ENCODE data around the gene ITGBL1. TPM values are rescaled to one million over a fixed set of nuclear protein-coding genes. Genes with fewer than 3 reads are reported as not detected.

ITGBL1 gene
- total and polyA plus RNA-seq, 8 donors = 0.53 to 36.6 (median 4.8) TPM; not detected in 1

GRCh38 chr13:101565317-101565716 is 112.8 kb downstream of the ITGBL1 start:
- H3K4me3 ChIP-seq = no peak overlapping the region
- 73 to 95% (median 89%) methylated on average over 1 of the region's 1 CpG for WGBS, 5 donors
- no peaks in the 10 kb centered on the region for H3K9me3 ChIP-seq
- no peaks in the 10 kb centered on the region for H3K36me3 ChIP-seq
- no peak overlapping the region for H3K27ac ChIP-seq
- no peaks in the 10 kb centered on the region for H3K4me1 ChIP-seq
- DNase-seq = no peak
- intact Hi-C loops (cut with DNase I; ENCODE audit: low total_unique reads) = no loop called here
- TF ChIP-seq POLR2AphosphoS5 (IDR thresholded peaks at IDR 0.05) = no peak
- TF ChIP-seq CTCF (IDR thresholded peaks at IDR 0.05) = no peak
- TF ChIP-seq POLR2A (IDR thresholded peaks at IDR 0.05) = no peak
- no peak for TF ChIP-seq EP300 (IDR thresholded peaks at IDR 0.05)
- H3K27me3 ChIP-seq = no peaks in the 10 kb centered on the region

- 73 to 85% (median 81%) methylated on average over 4 of the region's 4 CpGs for WGBS, 5 donors
- H3K27ac ChIP-seq = no peak overlapping the region
- no peak for DNase-seq
- H3K9me3 ChIP-seq = no peaks in the 10 kb centered on the region
- H3K36me3 ChIP-seq = no peaks in the 10 kb centered on the region
- no peak for TF ChIP-seq POLR2A (IDR thresholded peaks at IDR 0.05)
- TF ChIP-seq EP300 (IDR thresholded peaks at IDR 0.05) = no peak
- no peak for TF ChIP-seq CTCF (IDR thresholded peaks at IDR 0.05)
- TF ChIP-seq POLR2AphosphoS5 (IDR thresholded peaks at IDR 0.05) = no peak
- H3K4me3 ChIP-seq = no peak overlapping the region
- no peaks in the 10 kb centered on the region for H3K4me1 ChIP-seq
- H3K27me3 ChIP-seq = no peaks in the 10 kb centered on the region
- intact Hi-C loops (cut with DNase I; ENCODE audit: low total_unique reads) = no loop called here
Measured at GRCh38 chr13:101567841-101568240, 115.4 kb downstream of the ITGBL1 start.

GRCh38 chr13:101569807-101570206 is 117.3 kb downstream of the ITGBL1 start:
- Histone ChIP-seq H3K4me3 (no peak overlapping the region), H3K27me3 (no peaks in the 10 kb centered on the region), H3K9me3 (no peaks in the 10 kb centered on the region), H3K36me3 (no peaks in the 10 kb centered on the region), H3K27ac (no peak overlapping the region), H3K4me1 (no peaks in the 10 kb centered on the region)
- DNase-seq = no peak
- WGBS, 5 donors = 89 to 96% (median 91%) methylated on average over 1 of the region's 1 CpG
- intact Hi-C loops (cut with DNase I; ENCODE audit: low total_unique reads) = no loop called here
- TF ChIP-seq POLR2A (IDR thresholded peaks at IDR 0.05) (no peak), POLR2AphosphoS5 (IDR thresholded peaks at IDR 0.05) (no peak), EP300 (IDR thresholded peaks at IDR 0.05) (no peak), CTCF (IDR thresholded peaks at IDR 0.05) (no peak)

GRCh38 chr13:101570410-101570809 is 117.9 kb downstream of the ITGBL1 start:
- no peak overlapping the region for H3K27ac ChIP-seq
- intact Hi-C loops (cut with DNase I; ENCODE audit: low total_unique reads) = no loop called here
- H3K36me3 ChIP-seq = no peaks in the 10 kb centered on the region
- DNase-seq = no peak
- no peaks in the 10 kb centered on the region for H3K27me3 ChIP-seq
- no peak overlapping the region for H3K4me3 ChIP-seq
- TF ChIP-seq CTCF (IDR thresholded peaks at IDR 0.05) = no peak
- no peak for TF ChIP-seq POLR2AphosphoS5 (IDR thresholded peaks at IDR 0.05)
- no peak for TF ChIP-seq EP300 (IDR thresholded peaks at IDR 0.05)
- no peak for TF ChIP-seq POLR2A (IDR thresholded peaks at IDR 0.05)
- H3K4me1 ChIP-seq = no peaks in the 10 kb centered on the region
- no peaks in the 10 kb centered on the region for H3K9me3 ChIP-seq

Measured in stomach (tissue), 9 donors.